ENCODE data around the gene TTC3. TPM values are rescaled to one million over a fixed set of nuclear protein-coding genes. Genes with fewer than 3 reads are reported as not detected.

The TTC3 gene
- total RNA-seq, 4 donors from 2014 or later: 97.5 to 226 (median 144) TPM

DNA sequence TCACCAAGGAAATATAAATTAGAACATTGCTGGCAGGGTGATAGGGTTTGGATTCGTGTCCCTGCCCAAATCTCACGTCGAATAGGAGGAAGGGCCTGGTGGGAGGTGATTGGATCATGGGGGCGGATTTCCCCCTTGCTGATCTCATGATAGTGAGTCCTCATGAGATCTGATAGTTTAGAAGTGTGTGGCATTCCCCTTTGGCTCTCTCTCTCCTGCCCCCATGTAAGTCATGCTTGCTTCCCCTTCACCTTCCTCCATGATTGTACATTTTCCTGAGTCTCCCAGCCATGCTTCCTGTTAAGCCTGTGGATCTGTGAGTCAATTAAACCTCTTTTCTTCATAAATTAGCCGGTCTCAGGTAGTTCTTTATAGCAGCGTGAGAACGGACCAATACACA, 133.4 kb downstream of the TTC3 start:
- Histone ChIP-seq H3K4me1 (peaks cover 0 to 12% (median 6%) of the 10 kb centered on the region in 4 donors), H3K27me3 (no peaks in the 10 kb centered on the region), H3K36me3 (peaks cover 0 to 18% (median 0%) of the 10 kb centered on the region in 3 donors), H3K27ac (no peak overlapping the region), H3K9me3 (no peaks in the 10 kb centered on the region), H3K4me3 (no peak overlapping the region)
- DNase-seq: no peak
- TF ChIP-seq POLR2A (IDR thresholded peaks at IDR 0.05): no peak
- TF ChIP-seq, protein P1, sequence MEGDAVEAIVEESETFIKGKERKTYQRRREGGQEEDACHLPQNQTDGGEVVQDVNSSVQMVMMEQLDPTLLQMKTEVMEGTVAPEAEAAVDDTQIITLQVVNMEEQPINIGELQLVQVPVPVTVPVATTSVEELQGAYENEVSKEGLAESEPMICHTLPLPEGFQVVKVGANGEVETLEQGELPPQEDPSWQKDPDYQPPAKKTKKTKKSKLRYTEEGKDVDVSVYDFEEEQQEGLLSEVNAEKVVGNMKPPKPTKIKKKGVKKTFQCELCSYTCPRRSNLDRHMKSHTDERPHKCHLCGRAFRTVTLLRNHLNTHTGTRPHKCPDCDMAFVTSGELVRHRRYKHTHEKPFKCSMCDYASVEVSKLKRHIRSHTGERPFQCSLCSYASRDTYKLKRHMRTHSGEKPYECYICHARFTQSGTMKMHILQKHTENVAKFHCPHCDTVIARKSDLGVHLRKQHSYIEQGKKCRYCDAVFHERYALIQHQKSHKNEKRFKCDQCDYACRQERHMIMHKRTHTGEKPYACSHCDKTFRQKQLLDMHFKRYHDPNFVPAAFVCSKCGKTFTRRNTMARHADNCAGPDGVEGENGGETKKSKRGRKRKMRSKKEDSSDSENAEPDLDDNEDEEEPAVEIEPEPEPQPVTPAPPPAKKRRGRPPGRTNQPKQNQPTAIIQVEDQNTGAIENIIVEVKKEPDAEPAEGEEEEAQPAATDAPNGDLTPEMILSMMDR (IDR thresholded peaks at IDR 0.05): no peak

DNA sequence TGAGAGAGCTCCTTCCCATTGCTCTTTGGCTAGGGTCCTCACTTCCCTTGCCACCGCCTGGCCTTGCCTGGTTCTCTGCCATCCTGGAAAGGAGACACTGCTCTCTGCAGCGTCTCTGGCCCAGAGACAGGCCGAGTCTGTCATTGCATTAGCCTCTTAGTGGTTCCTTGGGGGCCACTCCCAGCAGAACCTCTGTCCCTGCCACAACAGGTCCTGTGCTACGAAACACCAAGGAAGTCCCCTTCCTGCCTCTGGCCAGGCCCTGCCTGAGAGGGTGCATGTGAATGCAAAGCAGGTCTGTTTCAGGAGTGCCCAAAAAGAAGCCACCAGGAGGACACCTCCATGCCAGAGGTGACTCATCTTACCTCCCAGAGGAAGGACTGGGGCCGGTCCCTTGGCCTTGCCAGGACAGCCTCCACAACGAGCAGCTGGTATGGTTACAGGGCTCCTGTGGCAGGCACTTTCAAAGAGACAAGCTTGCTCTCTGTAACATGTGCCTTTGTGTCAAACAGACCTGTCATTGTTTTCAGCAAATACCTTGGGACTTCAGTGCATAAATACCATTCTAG, 134.5 kb downstream of the TTC3 start:
- Histone ChIP-seq H3K4me1 (peaks cover 0 to 12% (median 6%) of the 10 kb centered on the region in 4 donors), H3K27me3 (no peaks in the 10 kb centered on the region), H3K4me3 (no peak overlapping the region), H3K36me3 (peaks cover 0 to 8% (median 0%) of the 10 kb centered on the region in 3 donors), H3K27ac (no peak overlapping the region), H3K9me3 (no peaks in the 10 kb centered on the region)
- TF ChIP-seq, protein P1 (IDR thresholded peaks at IDR 0.05): no peak
- TF ChIP-seq POLR2A (IDR thresholded peaks at IDR 0.05): no peak
- DNase-seq: peak in 1 of 3 donors; percentile 27

DNA sequence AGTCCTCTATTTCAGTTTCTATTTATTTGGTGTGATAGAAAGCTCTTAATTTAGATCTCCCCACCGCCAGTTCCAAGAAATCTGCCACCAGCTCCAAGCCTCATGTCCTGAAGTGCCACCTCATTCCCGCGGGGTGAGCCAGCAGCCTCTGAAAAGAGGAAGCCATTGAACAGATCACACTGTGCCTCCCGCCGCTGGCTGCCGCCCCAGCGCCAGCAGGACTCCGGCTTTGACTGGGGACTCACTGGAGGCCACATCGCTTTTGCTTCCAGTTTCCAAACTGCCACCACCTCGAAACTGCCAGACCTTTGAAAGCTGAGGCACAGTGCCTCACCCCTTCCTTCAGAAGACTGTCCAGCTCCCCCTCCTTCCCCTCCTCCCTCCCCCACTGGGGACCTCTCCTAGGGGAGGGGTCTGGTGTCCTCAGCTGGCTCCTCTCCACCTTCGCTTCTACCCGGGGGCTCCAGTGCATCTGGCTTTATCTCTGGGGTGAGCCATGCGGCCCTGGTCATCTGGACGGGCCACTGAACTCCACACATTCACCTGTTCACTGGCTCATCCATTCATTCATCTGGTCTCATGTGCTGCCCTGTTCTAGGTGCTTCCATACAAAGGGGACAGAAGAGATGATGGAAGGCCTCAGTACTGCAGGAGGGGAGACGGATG, 135.1 kb downstream of the TTC3 start:
- H3K27me3 ChIP-seq: no peaks in the 10 kb centered on the region
- no peaks in the 10 kb centered on the region for H3K9me3 ChIP-seq
- DNase-seq: peak in 2 of 3 donors; percentile 57 to 75
- peaks cover 0 to 12% (median 6%) of the 10 kb centered on the region in 4 donors for H3K4me1 ChIP-seq
- H3K4me3 ChIP-seq: peak overlapping the region in 1 of 4 donors; percentile 27
- TF ChIP-seq, protein P1 (IDR thresholded peaks at IDR 0.05): no peak
- TF ChIP-seq POLR2A (IDR thresholded peaks at IDR 0.05): no peak
- H3K27ac ChIP-seq: peak overlapping the region in 1 of 4 donors; percentile 38
- peaks cover 0 to 1% (median 0%) of the 10 kb centered on the region in 3 donors for H3K36me3 ChIP-seq

DNA sequence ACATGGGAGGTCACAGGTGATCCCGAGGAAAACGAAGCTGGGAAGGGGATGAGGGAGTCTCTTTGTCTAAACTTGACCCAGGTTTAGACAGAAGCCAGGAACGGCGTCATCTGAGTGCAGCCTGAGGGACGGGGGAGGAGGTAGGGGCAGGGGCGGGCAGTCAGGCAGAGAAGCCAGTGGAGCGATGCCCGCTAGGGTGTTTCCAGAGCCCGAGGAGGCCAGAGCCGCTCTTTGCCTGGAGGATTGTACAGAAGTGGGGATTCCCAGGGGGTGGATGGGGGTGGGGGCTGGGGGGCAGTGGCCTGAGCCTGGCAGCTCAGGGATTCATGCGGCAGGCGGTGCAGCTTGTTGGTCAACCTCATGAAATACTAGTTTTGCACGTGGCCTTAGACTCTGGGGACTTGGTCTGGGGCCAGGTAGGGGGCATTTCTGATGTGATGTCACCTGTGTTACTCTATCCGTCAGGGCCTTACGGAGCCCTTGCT, 135.7 kb downstream of the TTC3 start:
- H3K9me3 ChIP-seq: no peaks in the 10 kb centered on the region
- H3K27ac ChIP-seq: no peak overlapping the region
- DNase-seq: peak in 1 of 3 donors; percentile 42
- no peak for TF ChIP-seq POLR2A (IDR thresholded peaks at IDR 0.05)
- TF ChIP-seq, protein P1 (IDR thresholded peaks at IDR 0.05): no peak
- no peak overlapping the region for H3K4me3 ChIP-seq
- H3K27me3 ChIP-seq: no peaks in the 10 kb centered on the region
- peaks cover 0 to 12% (median 6%) of the 10 kb centered on the region in 4 donors for H3K4me1 ChIP-seq
- no peaks in the 10 kb centered on the region for H3K36me3 ChIP-seq

DNA sequence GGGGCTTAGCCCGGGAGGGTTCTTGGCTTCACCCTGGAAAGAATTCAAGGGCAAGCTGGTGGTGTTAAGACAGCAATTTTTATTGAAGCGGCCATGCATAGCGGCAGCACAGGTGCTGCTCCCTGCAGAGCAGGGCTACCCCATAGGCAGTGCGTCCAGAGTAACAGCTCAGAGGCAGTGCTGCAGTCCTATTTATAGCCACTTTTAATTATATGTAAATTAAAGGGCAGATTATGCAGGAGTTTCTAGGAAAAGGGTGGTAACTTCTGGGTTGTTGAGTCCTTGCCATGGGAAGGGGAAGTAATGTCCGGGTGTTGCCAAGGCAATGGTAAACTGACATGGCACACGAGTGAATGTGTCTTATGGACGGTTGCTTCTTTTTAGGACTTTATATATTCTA, 137.1 kb downstream of the TTC3 start:
- DNase-seq: no peak
- no peak overlapping the region for H3K27ac ChIP-seq
- no peaks in the 10 kb centered on the region for H3K36me3 ChIP-seq
- no peak overlapping the region for H3K4me3 ChIP-seq
- H3K27me3 ChIP-seq: no peaks in the 10 kb centered on the region
- peaks cover 0 to 12% (median 6%) of the 10 kb centered on the region in 4 donors for H3K4me1 ChIP-seq
- H3K9me3 ChIP-seq: no peaks in the 10 kb centered on the region
- TF ChIP-seq, protein P1 (IDR thresholded peaks at IDR 0.05): no peak
- TF ChIP-seq POLR2A (IDR thresholded peaks at IDR 0.05): no peak
